Lower lobe of right lung (tissue), 2 donors: ENCODE measurements around the gene TRIM26. TPM values are rescaled to one million over a fixed set of nuclear protein-coding genes. Genes with fewer than 3 reads are reported as not detected.

Experiments
- ATAC-seq, 2 donors: fragments of 200-7000 bp; cut with Tn5 transposase; one replicate each; pipeline ENCODE4 v1.9.1; 2020 to 2022; ENCODE audit warnings: mild to moderate bottlenecking in 2 of 2, moderate library complexity in 2 of 2
- DNase-seq: peaks from one replicate; pipeline ENCODE4 v3.0.0-alpha.2; 2020
- H3K27ac ChIP-seq: fragments of 200-600 bp; one replicate; pipeline ENCODE4 v1.8.0; 2022
- H3K27me3 ChIP-seq: fragments of 200-600 bp; one replicate; pipeline ENCODE4 v1.8.0; 2022; ENCODE audit warnings: low read depth
- H3K36me3 ChIP-seq: fragments of 200-600 bp; one replicate; pipeline ENCODE4 v1.8.0; 2022; ENCODE audit warnings: mild to moderate bottlenecking
- H3K4me1 ChIP-seq: fragments of 200-600 bp; one replicate; pipeline ENCODE4 v1.8.0; 2022
- H3K4me3 ChIP-seq: fragments of 200-600 bp; one replicate; pipeline ENCODE4 v1.8.0; 2022; ENCODE audit warnings: mild to moderate bottlenecking
- H3K9me3 ChIP-seq: fragments of 200-600 bp; one replicate; pipeline ENCODE4 v1.8.0; 2022
- intact Hi-C: fragments of 100-400 bp; cut with DNase I; formaldehyde crosslinking; loops from one replicate; pipeline ENCODE4 v1.11.0; 2022
- total RNA-seq: library from RNA; stranded (reverse); fragmentation: NEBNext Ultra II Directional; extraction: Animal tissue kit (Norgen Biotek cat#: 25700); gene quantifications from one replicate; pipeline ENCODE4 v1.2.1, GENCODE V29; 2021
- TF ChIP-seq, protein P1 (sequence below): fragments of 200-600 bp; IDR thresholded peaks from one replicate; pipeline ENCODE4 v1.8.0; 2022; ENCODE audit warnings: antibody characterized with exemption, mild to moderate bottlenecking
- donor health status: DM: no; HTN: yes; CAD: no; lungs with severe emphysema.

TRIM26 gene
- total RNA-seq, 1 donor from 2014 or later, result 46.0 TPM

- Histone ChIP-seq H3K27ac (peak overlapping the region; percentile 66), H3K9me3 (no peaks in the 10 kb centered on the region), H3K27me3 (no peaks in the 10 kb centered on the region), H3K4me3 (no peak overlapping the region), H3K36me3 (no peaks in the 10 kb centered on the region), H3K4me1 (peaks cover 68% of the 10 kb centered on the region)
- ATAC-seq (peak; percentile 75 to 87), DNase-seq (no peak)
- intact Hi-C loops, result no loop called here
- TF ChIP-seq, protein P1, sequence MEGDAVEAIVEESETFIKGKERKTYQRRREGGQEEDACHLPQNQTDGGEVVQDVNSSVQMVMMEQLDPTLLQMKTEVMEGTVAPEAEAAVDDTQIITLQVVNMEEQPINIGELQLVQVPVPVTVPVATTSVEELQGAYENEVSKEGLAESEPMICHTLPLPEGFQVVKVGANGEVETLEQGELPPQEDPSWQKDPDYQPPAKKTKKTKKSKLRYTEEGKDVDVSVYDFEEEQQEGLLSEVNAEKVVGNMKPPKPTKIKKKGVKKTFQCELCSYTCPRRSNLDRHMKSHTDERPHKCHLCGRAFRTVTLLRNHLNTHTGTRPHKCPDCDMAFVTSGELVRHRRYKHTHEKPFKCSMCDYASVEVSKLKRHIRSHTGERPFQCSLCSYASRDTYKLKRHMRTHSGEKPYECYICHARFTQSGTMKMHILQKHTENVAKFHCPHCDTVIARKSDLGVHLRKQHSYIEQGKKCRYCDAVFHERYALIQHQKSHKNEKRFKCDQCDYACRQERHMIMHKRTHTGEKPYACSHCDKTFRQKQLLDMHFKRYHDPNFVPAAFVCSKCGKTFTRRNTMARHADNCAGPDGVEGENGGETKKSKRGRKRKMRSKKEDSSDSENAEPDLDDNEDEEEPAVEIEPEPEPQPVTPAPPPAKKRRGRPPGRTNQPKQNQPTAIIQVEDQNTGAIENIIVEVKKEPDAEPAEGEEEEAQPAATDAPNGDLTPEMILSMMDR, result no peak
Measured at GRCh38 chr6:30206799-30207618, 6.2 kb downstream of the TRIM26 start.

DNA sequence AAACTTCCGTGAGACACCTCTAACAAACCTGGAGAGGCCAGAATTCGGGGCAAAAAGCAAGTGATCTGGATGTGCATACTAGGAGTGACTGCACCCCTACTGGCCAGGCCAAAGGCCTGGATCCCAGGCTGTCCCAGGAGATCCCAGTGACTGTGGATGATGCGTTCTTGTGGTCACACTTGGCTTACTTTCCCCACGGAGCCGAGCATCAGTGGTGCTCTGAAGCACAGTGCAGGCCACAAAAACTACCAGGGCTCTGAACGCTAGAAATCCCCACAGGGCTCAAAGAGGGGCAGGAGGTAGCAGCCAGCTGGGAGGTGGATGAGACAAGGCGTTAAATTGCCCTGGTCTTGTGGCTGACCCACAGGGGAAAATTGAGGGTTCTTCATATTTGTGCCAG lies 7.1 kb downstream of the TRIM26 start:
- ATAC-seq, result no peak

GRCh38 chr6:30204116-30204515 lies 9.1 kb downstream of the TRIM26 start:
- peaks cover 16% of the 10 kb centered on the region for H3K36me3 ChIP-seq
- intact Hi-C loops, result no loop called here
- H3K27ac ChIP-seq, result no peak overlapping the region
- no peaks in the 10 kb centered on the region for H3K9me3 ChIP-seq
- H3K27me3 ChIP-seq, result no peaks in the 10 kb centered on the region
- TF ChIP-seq, protein P1, result no peak
- DNase-seq (no peak), ATAC-seq (no peak)
- peaks cover 60% of the 10 kb centered on the region for H3K4me1 ChIP-seq
- no peak overlapping the region for H3K4me3 ChIP-seq

More for the DNA sequence above, 7.1 kb downstream of the TRIM26 start:
- Histone ChIP-seq H3K36me3 (no peaks in the 10 kb centered on the region), H3K27me3 (no peaks in the 10 kb centered on the region), H3K4me1 (peaks cover 68% of the 10 kb centered on the region), H3K4me3 (no peak overlapping the region), H3K9me3 (no peaks in the 10 kb centered on the region), H3K27ac (peak overlapping the region; percentile 66)
- no peak for DNase-seq
- TF ChIP-seq, protein P1, result no peak
- intact Hi-C loops, result no loop called here

- Histone ChIP-seq H3K27ac (no peak overlapping the region), H3K9me3 (no peaks in the 10 kb centered on the region), H3K27me3 (no peaks in the 10 kb centered on the region), H3K4me1 (peaks cover 48% of the 10 kb centered on the region), H3K36me3 (peaks cover 33% of the 10 kb centered on the region), H3K4me3 (no peak overlapping the region)
- TF ChIP-seq, protein P1, result no peak
- intact Hi-C loops, result no loop called here
- DNase-seq, result no peak
- ATAC-seq, result no peak
Measured at GRCh38 chr6:30202366-30202765, 10.8 kb downstream of the TRIM26 start.

DNA sequence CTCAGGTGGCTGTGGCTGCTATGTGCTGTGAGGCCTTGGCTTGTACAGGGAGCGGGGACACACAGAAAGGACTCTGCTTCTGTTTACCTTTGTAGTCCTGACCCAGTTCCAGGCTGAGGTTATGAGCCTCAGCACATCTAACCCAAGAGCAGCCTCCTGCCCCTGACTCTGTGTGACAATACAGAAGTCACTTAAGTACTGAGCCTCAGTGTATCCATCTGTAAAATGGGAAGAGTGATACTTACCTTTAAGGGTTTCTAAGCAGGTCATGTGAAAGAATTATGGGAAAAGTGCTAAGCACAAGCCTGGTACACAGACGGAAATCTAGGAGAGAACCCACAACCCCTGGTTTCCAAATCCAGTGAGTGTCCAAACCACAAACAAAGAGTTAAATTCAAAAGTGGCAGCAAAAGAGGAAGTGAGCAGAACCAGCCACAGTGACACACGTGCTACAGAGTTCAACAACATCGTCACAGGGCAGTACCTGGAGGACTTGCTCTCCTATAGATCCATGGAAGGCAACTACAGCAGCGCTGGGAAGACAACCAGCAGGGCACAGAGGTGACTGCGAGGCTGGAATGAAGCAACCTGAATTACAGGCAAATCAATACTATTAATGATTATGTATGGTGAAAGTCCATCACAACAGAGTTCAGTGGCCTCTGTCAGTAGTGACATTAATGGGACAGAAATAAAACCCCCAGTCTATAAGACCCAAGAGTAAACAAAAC lies 12.5 kb downstream of the TRIM26 start:
- peaks cover 50% of the 10 kb centered on the region for H3K36me3 ChIP-seq
- H3K4me1 ChIP-seq, result peaks cover 31% of the 10 kb centered on the region
- TF ChIP-seq, protein P1, result no peak
- ATAC-seq (peak; percentile 37 to 45), DNase-seq (no peak)
- intact Hi-C loops, result no loop called here
- no peak overlapping the region for H3K4me3 ChIP-seq
- H3K27ac ChIP-seq, result no peak overlapping the region
- H3K27me3 ChIP-seq, result no peaks in the 10 kb centered on the region
- no peaks in the 10 kb centered on the region for H3K9me3 ChIP-seq
